Mesodermal cell (in vitro differentiated cells): ENCODE results near the gene APBA2.
"Not testable (repeated sequence)": the region's sequence is repeated elsewhere in the genome, so short reads cannot be mapped to it uniquely, and the experiment has no call there.

Experiments
- H3K27ac ChIP-seq: 2 replicates; pipeline ENCODE4 v1.7.0; 2013; ENCODE audit warnings: mild to moderate bottlenecking, low read depth, low read length, moderate library complexity; ENCODE audit not compliant: severe bottlenecking
- H3K36me3 ChIP-seq: 2 replicates; pipeline ENCODE4 v1.7.1; 2013; ENCODE audit warnings: mild to moderate bottlenecking, low read length, moderate library complexity; ENCODE audit not compliant: control insufficient read depth, insufficient read depth
- H3K4me1 ChIP-seq: one replicate; pipeline ENCODE4 v1.7.1; 2013; ENCODE audit warnings: mild to moderate bottlenecking, low read length; ENCODE audit not compliant: insufficient read depth, control insufficient read depth, poor library complexity, severe bottlenecking
- H3K4me3 ChIP-seq: 2 replicates; pipeline ENCODE4 v1.7.0; 2013; ENCODE audit warnings: low read length, control low read depth, mild to moderate bottlenecking; ENCODE audit not compliant: insufficient read depth, poor library complexity, severe bottlenecking; ENCODE audit errors: extremely low read depth
- H3K9me3 ChIP-seq: 2 replicates; pipeline ENCODE4 v1.7.1; 2013; ENCODE audit warnings: mild to moderate bottlenecking, low read length, moderate library complexity; ENCODE audit not compliant: control insufficient read depth
- WGBS, 2 experiments: methylation state at CpG; one replicate each; pipeline ENCODE4 v1.1.5; 2013; ENCODE audit warnings: missing lambda C conversion rate in 2 of 2; ENCODE audit not compliant: insufficient coverage in 2 of 2; 5-methylcytosine and 5-hydroxymethylcytosine counted together

Gene APBA2

DNA sequence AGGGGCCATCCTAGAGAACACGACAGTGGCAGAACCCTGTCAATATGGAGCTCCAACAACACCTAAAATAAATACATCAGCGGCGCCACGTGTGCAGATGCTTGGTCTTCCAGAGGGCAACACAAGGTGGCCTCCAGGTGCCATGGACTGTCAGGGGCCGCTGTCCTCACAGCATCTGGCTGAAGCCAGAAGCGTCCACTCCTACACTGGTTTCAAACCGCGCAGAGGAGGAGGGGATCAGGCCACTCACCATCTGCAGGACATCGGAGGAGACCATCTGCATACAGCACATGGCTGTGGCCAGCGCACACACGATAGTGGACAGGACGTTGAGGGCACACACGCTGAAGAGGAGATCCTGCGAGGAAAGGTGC, 265.7 kb downstream of the APBA2 start:
- Histone ChIP-seq H3K36me3 (no peaks in the 10 kb centered on the region), H3K27ac (no peak overlapping the region), H3K4me3 (no peak overlapping the region), H3K4me1 (no peaks in the 10 kb centered on the region), H3K9me3 (no peaks in the 10 kb centered on the region)
- 90 to 95% methylated on average over 13 of the region's 14 CpGs for WGBS, 2 experiments

DNA sequence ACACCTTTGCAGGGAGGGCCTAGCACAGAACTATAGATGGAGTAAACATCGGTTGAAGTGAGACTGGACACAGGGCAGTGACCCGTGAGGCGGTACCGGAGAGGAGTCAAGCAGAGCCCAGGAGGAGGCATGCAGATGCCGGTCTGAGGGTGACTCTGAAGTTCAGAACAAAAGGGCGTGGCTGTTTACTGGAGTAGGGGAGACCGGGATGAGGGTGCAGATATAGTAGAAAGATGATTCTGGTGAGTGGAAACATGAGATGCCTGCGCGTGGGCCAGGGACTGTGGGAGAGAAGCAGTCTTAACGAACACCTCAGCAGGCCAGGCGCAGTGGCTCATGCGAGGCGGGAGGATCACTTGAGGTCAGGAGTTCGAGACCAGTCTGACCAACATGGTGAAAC, 270.7 kb downstream of the APBA2 start:
- no peak overlapping the region for H3K27ac ChIP-seq
- no peaks in the 10 kb centered on the region for H3K36me3 ChIP-seq
- no peaks in the 10 kb centered on the region for H3K4me1 ChIP-seq
- H3K4me3 ChIP-seq: no peak overlapping the region
- WGBS, 2 experiments: 94 to 98% methylated on average over 14 of the region's 14 CpGs
- peaks cover 3% of the 10 kb centered on the region for H3K9me3 ChIP-seq

DNA sequence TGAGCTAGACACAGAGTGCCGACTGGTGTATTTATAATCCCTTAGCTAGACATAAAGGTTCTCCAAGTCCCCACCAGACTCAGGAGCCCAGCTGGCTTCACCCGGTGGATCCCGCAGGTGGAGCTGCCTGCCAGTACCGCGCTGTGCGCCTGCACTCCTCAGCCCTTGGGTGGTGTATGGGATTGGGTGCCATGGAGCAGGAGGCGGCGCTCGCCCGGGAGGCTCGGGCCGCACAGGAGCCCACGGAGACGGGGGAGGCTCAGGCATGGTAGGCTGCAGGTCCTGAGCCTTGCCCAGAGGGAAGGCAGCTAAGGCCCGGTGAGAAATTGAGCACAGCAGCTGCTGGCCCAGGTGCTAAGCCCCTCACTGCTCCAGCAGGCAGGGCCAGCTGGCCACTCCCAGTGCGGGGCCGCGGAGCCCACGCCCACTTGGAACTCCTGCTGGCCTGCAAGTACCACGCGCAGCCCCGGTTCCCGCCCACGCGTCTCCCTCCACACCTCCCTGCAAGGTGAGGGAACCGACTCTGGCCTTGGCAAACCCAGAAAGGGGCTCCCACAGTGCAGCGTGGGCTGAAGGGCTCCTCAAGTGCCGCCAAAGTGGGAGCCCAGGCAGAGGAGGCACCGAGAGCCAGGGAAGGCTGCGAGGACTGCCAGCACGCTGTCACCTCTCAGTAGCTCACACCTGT, 274.1 kb downstream of the APBA2 start:
- Histone ChIP-seq H3K4me3 (no peak overlapping the region), H3K4me1 (no peaks in the 10 kb centered on the region), H3K27ac (no peak overlapping the region), H3K9me3 (peaks cover 8% of the 10 kb centered on the region), H3K36me3 (no peaks in the 10 kb centered on the region)
- WGBS, 2 experiments: 87 to 93% methylated on average over 24 to 28 of the region's 31 CpGs

- Histone ChIP-seq H3K27ac (no peak overlapping the region), H3K36me3 (no peaks in the 10 kb centered on the region), H3K4me1 (no peaks in the 10 kb centered on the region), H3K9me3 (peaks cover 8% of the 10 kb centered on the region), H3K4me3 (no peak overlapping the region)
- 72 to 87% methylated on average over 3 to 5 of the region's 5 CpGs for WGBS, 2 experiments
Measured at GRCh38 chr15:29162411-29162810, 276.6 kb downstream of the APBA2 start.

DNA sequence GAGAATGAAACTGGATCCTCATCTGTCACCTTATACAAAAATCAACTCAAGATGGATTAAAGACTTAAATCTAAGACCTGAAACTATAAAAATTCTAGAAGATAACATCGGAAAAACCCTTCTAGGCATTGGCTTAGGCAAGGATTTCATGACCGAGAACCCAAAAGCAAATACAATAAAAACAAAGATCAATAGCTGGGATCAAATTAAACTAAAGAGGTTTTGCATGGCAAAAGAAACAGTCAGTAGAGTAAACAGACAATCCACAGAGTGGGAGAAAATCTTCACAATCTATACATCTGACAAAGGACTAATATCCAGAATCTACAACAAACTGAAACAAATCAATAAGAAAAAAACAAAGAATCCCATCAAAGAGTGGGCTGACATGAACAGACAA, 281.3 kb downstream of the APBA2 start:
- not testable (repeated sequence) for H3K9me3 ChIP-seq, H3K36me3 ChIP-seq, H3K27ac ChIP-seq, H3K4me3 ChIP-seq, H3K4me1 ChIP-seq
- no CpG with 5 or more reads among the region's 2 CpGs for WGBS, 2 experiments
